Measurements from ENCODE around the gene SAV1.

The SAV1 gene

DNA sequence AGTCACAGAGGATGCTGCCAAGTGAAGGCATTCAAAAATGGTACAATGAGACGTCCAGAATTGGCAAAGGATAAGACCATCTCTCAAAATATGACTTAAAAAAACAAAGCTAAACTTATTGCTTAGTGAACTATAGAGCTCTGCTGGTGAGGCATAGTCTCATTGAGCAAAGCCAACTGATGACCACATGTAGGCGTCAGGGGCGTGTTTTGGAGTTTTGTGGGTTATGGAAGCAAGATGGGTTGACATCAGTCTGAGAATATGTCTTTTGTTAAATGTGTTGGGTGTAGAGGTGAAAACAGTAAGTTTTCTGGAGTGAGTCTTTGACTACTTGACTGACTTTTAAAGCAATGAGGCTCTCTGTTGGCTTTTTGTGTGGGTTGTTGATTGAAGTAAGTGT is 60.9 kb downstream of the SAV1 start:
- DNase-seq: peak; percentile 40
- ATAC-seq: peak; percentile 73

- no peak for ATAC-seq
- no peak for DNase-seq
Measured at GRCh38 chr14:50606468-50606867, 61.6 kb downstream of the SAV1 start.

- ATAC-seq (no peak), DNase-seq (no peak)
Measured at GRCh38 chr14:50605766-50606165, 62.3 kb downstream of the SAV1 start.

- DNase-seq: no peak
- ATAC-seq: no peak
Measured at GRCh38 chr14:50603565-50603964, 64.5 kb downstream of the SAV1 start.

DNA sequence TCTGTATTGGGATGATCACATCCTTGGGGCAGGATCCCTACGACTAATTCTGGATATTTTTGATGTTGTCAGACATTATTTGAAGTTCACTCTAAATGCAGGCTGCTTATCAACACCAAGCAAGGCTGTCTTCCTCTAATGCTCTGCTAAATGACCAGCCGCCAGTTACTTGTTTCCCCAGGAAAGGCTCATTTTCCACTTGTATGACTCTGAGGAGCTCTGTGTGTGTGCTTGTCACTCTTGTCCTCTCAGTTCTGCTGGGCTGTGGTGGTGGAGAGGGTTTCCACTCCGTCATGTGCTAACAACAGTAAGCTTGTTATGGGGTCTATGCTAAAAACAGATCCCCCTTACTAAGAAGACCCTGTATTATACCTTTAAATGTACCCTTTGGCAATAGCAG is 66.1 kb downstream of the SAV1 start:
- ATAC-seq (no peak), DNase-seq (no peak)

- ATAC-seq (no peak), DNase-seq (no peak)
Measured at GRCh38 chr14:50601394-50601793, 66.7 kb downstream of the SAV1 start.

- ATAC-seq: no peak
- no peak for DNase-seq
Measured at GRCh38 chr14:50600849-50601248, 67.3 kb downstream of the SAV1 start.

DNA sequence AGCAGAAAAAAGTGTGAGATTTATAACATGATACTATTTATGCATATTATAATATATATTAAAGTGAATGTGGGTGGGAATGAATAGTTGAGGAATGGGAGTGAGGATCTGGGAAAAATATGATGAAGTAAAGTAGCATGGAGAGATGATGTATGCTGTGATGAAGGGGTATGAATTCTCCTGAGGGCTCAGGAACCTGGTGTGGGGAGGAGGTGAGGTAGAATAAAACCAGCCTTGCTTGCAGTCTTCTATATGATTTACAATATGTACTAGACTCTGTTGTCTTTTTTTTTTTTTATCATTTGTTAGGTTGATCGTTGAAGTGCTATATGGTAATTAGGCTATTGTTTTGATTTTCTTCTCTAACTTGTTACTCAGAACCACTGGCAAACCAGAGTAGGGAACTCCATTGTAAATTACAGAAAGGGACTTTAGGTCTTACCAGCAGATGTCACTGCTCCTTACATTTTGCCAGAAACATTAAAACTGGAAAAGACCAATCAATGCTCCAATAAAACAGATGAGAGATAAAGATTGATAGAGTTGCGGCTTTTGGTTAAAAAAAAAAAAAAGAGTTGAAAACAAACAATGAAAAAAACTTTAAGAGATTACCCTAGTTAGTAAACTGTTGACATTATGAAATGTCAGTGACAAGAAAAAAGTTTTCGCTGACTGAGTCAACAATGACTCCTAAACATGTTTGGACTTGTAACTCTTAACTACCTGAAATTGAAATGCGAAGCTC is 68.2 kb downstream of the SAV1 start:
- ATAC-seq: no peak
- DNase-seq: no peak

- DNase-seq (no peak), ATAC-seq (no peak)
Measured at GRCh38 chr14:50598765-50599164, 69.3 kb downstream of the SAV1 start.

DNA sequence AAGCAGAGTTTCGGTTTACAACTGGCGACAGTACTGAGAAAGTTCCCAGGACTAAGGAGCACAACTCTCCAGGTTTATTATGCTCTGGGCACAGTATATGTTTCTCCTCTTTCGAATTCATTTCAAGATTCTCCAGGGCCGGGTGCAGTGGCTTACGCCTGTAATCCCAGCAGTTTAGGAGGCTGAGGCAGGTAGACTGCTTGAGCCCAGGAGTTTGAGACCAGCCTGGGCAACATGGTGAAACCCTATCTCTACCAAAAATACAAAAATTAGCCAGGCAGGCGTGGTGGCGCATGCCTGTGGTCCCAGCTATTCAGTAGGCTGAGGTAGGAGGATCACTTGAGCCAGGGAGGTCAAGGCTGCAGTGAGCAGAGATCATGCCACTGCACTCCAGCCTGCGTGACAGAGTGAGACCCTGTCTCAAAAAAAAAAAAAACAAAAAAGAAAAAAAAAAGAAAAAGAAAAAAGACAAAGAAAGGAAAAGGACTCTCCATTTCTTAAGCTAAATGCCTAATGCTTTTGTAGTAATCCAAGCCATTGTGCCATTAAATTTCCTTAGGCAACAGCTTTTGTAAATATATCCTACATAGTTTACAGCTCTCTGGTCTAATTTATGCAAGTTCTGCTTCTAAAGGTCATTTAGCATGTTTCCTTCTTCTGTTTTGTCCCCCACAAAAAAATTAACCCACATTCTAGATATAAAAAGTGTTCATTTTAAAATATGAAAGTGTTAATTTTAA is 73.4 kb downstream of the SAV1 start:
- DNase-seq (no peak), ATAC-seq (no peak)

GRCh38 chr14:50590464-50590863 is 77.6 kb downstream of the SAV1 start:
- DNase-seq (no peak), ATAC-seq (no peak)
